Superior temporal gyrus (tissue), 1 donor: ENCODE results near the gene CAPRIN2.

Source experiments
- DNase-seq: peaks from one replicate; pipeline ENCODE4 v3.0.0-alpha.2; 2016; ENCODE audit errors: extremely low spot score

Gene CAPRIN2

GRCh38 chr12:30701056-30701455 lies 53.7 kb downstream of the CAPRIN2 start:
- DNase-seq: peak; percentile 59

GRCh38 chr12:30700216-30700900 lies 54.4 kb downstream of the CAPRIN2 start:
- peak; percentile 72 for DNase-seq

- DNase-seq: no peak
These were observed 56.4 kb downstream of the CAPRIN2 start for GRCh38 chr12:30698346-30698745.

GRCh38 chr12:30696943-30697342 lies 57.8 kb downstream of the CAPRIN2 start:
- DNase-seq: no peak

- DNase-seq: no peak
These were observed 58.3 kb downstream of the CAPRIN2 start for GRCh38 chr12:30696486-30696885.

GRCh38 chr12:30696103-30696408 lies 58.7 kb downstream of the CAPRIN2 start:
- DNase-seq: no peak

GRCh38 chr12:30695199-30696102 lies 59.3 kb downstream of the CAPRIN2 start, which contains the start of gene IPO8:
Gene IPO8, minus strand, starts transcription at chr12:30695869. Its CDS starts 222 bp downstream, at chr12:30695647.
- DNase-seq: peak; percentile 88

- DNase-seq: peak; percentile 52
These were observed 60.1 kb downstream of the CAPRIN2 start for GRCh38 chr12:30694412-30695198.

GRCh38 chr12:30692470-30692869 lies 62.3 kb downstream of the CAPRIN2 start:
- DNase-seq: no peak

- no peak for DNase-seq
These were observed 63.5 kb downstream of the CAPRIN2 start for GRCh38 chr12:30691122-30691879.

- no peak for DNase-seq
These were observed 67.3 kb downstream of the CAPRIN2 start for GRCh38 chr12:30687265-30687986.

GRCh38 chr12:30679241-30679640 lies 75.5 kb downstream of the CAPRIN2 start:
- no peak for DNase-seq

GRCh38 chr12:30678221-30678620 lies 76.5 kb downstream of the CAPRIN2 start:
- no peak for DNase-seq

- DNase-seq: no peak
These were observed 93.5 kb downstream of the CAPRIN2 start for GRCh38 chr12:30661210-30661609.
